HUES48 (cell line): ENCODE results near the gene ELF1.

Source experiments
- H3K27ac ChIP-seq: one replicate; pipeline ENCODE4 v1.7.0; 2013; ENCODE audit warnings: low read depth, low read length, inconsistent platforms
- H3K27me3 ChIP-seq: 2 replicates; pipeline ENCODE4 v1.6.1; 2013; ENCODE audit warnings: mild to moderate bottlenecking, low read length; ENCODE audit not compliant: control insufficient read depth, insufficient read depth
- H3K36me3 ChIP-seq: 2 replicates; pipeline ENCODE4 v1.6.1; 2013; ENCODE audit warnings: low read length; ENCODE audit not compliant: control insufficient read depth, insufficient read depth
- H3K4me1 ChIP-seq: 2 replicates; pipeline ENCODE4 v1.6.1; 2013; ENCODE audit warnings: mild to moderate bottlenecking, low read length; ENCODE audit not compliant: control insufficient read depth, insufficient read depth
- H3K4me3 ChIP-seq: 2 replicates; pipeline ENCODE4 v1.5.1; 2013; ENCODE audit warnings: mild to moderate bottlenecking, low read depth, low read length
- H3K9ac ChIP-seq: 2 replicates; pipeline ENCODE4 v1.6.1; 2013; ENCODE audit warnings: mild to moderate bottlenecking, low read depth, low read length, moderate library complexity
- H3K9me3 ChIP-seq: 2 replicates; pipeline ENCODE4 v1.6.1; 2013; ENCODE audit warnings: low read length; ENCODE audit not compliant: control insufficient read depth, insufficient read depth

The ELF1 gene

GRCh38 chr13:40987606-40988280, 31.4 kb downstream of the ELF1 start:
- Histone ChIP-seq H3K9me3 (no peaks in the 10 kb centered on the region), H3K27ac (no peak overlapping the region), H3K4me1 (peaks cover 8% of the 10 kb centered on the region; the same call in 1 of the 2 replicates), H3K9ac (no peak overlapping the region), H3K36me3 (no peaks in the 10 kb centered on the region), H3K27me3 (no peaks in the 10 kb centered on the region), H3K4me3 (no peak overlapping the region)

- no peak overlapping the region for H3K4me3 ChIP-seq
- H3K9ac ChIP-seq = no peak overlapping the region
- no peaks in the 10 kb centered on the region for H3K9me3 ChIP-seq
- H3K36me3 ChIP-seq = no peaks in the 10 kb centered on the region
- no peak overlapping the region for H3K27ac ChIP-seq
- no peaks in the 10 kb centered on the region for H3K27me3 ChIP-seq
- H3K4me1 ChIP-seq = peaks cover 13% of the 10 kb centered on the region; the same call in 1 of the 2 replicates
These were observed 32.8 kb downstream of the ELF1 start for GRCh38 chr13:40986101-40986856.

GRCh38 chr13:40985381-40986100, 33.6 kb downstream of the ELF1 start:
- peaks cover 13% of the 10 kb centered on the region; the same call in 1 of the 2 replicates for H3K4me1 ChIP-seq
- no peaks in the 10 kb centered on the region for H3K9me3 ChIP-seq
- H3K4me3 ChIP-seq = no peak overlapping the region
- no peak overlapping the region for H3K9ac ChIP-seq
- no peaks in the 10 kb centered on the region for H3K27me3 ChIP-seq
- no peaks in the 10 kb centered on the region for H3K36me3 ChIP-seq
- no peak overlapping the region for H3K27ac ChIP-seq

GRCh38 chr13:40984668-40985366, 34.3 kb downstream of the ELF1 start:
- Histone ChIP-seq H3K9ac (no peak overlapping the region), H3K4me3 (no peak overlapping the region), H3K4me1 (peaks cover 13% of the 10 kb centered on the region; the same call in 1 of the 2 replicates), H3K9me3 (no peaks in the 10 kb centered on the region), H3K27me3 (no peaks in the 10 kb centered on the region), H3K27ac (no peak overlapping the region), H3K36me3 (no peaks in the 10 kb centered on the region)

- peaks cover 13% of the 10 kb centered on the region; the same call in 1 of the 2 replicates for H3K4me1 ChIP-seq
- H3K27me3 ChIP-seq = no peaks in the 10 kb centered on the region
- H3K4me3 ChIP-seq = no peak overlapping the region
- H3K9me3 ChIP-seq = no peaks in the 10 kb centered on the region
- H3K27ac ChIP-seq = no peak overlapping the region
- H3K9ac ChIP-seq = no peak overlapping the region
- no peaks in the 10 kb centered on the region for H3K36me3 ChIP-seq
These were observed 35.1 kb downstream of the ELF1 start for GRCh38 chr13:40983725-40984667.

- H3K9ac ChIP-seq = no peak overlapping the region
- H3K27me3 ChIP-seq = no peaks in the 10 kb centered on the region
- H3K9me3 ChIP-seq = no peaks in the 10 kb centered on the region
- H3K4me3 ChIP-seq = no peak overlapping the region
- no peaks in the 10 kb centered on the region for H3K36me3 ChIP-seq
- no peak overlapping the region for H3K27ac ChIP-seq
- H3K4me1 ChIP-seq = peaks cover 13% of the 10 kb centered on the region; the same call in 1 of the 2 replicates
These were observed 35.9 kb downstream of the ELF1 start for GRCh38 chr13:40983259-40983658.

- H3K4me1 ChIP-seq = peaks cover 13% of the 10 kb centered on the region; the same call in 1 of the 2 replicates
- no peaks in the 10 kb centered on the region for H3K27me3 ChIP-seq
- no peak overlapping the region for H3K27ac ChIP-seq
- no peak overlapping the region for H3K9ac ChIP-seq
- H3K4me3 ChIP-seq = no peak overlapping the region
- H3K36me3 ChIP-seq = no peaks in the 10 kb centered on the region
- no peaks in the 10 kb centered on the region for H3K9me3 ChIP-seq
These were observed 36.3 kb downstream of the ELF1 start for GRCh38 chr13:40982772-40983171.

GRCh38 chr13:40981949-40982348, 37.2 kb downstream of the ELF1 start:
- Histone ChIP-seq H3K4me3 (no peak overlapping the region), H3K36me3 (no peaks in the 10 kb centered on the region), H3K9me3 (no peaks in the 10 kb centered on the region), H3K27ac (no peak overlapping the region), H3K4me1 (peaks cover 13% of the 10 kb centered on the region; the same call in 1 of the 2 replicates), H3K27me3 (no peaks in the 10 kb centered on the region), H3K9ac (no peak overlapping the region)

GRCh38 chr13:40981361-40981760, 37.8 kb downstream of the ELF1 start:
- no peak overlapping the region for H3K9ac ChIP-seq
- no peak overlapping the region for H3K4me3 ChIP-seq

GRCh38 chr13:40980461-40980860, 38.7 kb downstream of the ELF1 start:
- Histone ChIP-seq H3K9ac (no peak overlapping the region), H3K4me1 (peaks cover 13% of the 10 kb centered on the region; the same call in 1 of the 2 replicates), H3K27me3 (no peaks in the 10 kb centered on the region), H3K36me3 (no peaks in the 10 kb centered on the region), H3K9me3 (no peaks in the 10 kb centered on the region), H3K27ac (no peak overlapping the region), H3K4me3 (no peak overlapping the region)

More at GRCh38 chr13:40981361-40981760, 37.8 kb downstream of the ELF1 start:
- Histone ChIP-seq H3K4me1 (peaks cover 13% of the 10 kb centered on the region; the same call in 1 of the 2 replicates), H3K36me3 (no peaks in the 10 kb centered on the region), H3K27me3 (no peaks in the 10 kb centered on the region), H3K9me3 (no peaks in the 10 kb centered on the region), H3K27ac (no peak overlapping the region)
